T-helper 1 cell treated with Interleukin-12 subunit alpha and Interleukin-12 subunit beta and Interleukin-4 antibody, amounts not matched to agents 30 μg/mL and 1 μg/mL, for 36 hours (primary cell): ENCODE measurements around the gene PPP6R1.

Experiments used
- H3K27ac Mint-ChIP-seq: one replicate; pipeline ENCODE4 v1.8.0; 2021; ENCODE audit warnings: mild to moderate bottlenecking, mixed read lengths
- H3K27me3 Mint-ChIP-seq: one replicate; pipeline ENCODE4 v1.8.0; 2021; ENCODE audit warnings: low read depth, mixed read lengths
- H3K36me3 Mint-ChIP-seq: one replicate; pipeline ENCODE4 v1.8.0; 2021; ENCODE audit warnings: low read depth, mixed read lengths
- H3K4me1 Mint-ChIP-seq: one replicate; pipeline ENCODE4 v1.8.0; 2021; ENCODE audit warnings: low read depth, mixed read lengths
- H3K4me3 Mint-ChIP-seq: one replicate; pipeline ENCODE4 v1.8.0; 2021; ENCODE audit warnings: mild to moderate bottlenecking, moderate library complexity, mixed read lengths
- H3K9me3 Mint-ChIP-seq: one replicate; pipeline ENCODE4 v1.8.0; 2021; ENCODE audit warnings: mixed read lengths

The PPP6R1 gene

DNA sequence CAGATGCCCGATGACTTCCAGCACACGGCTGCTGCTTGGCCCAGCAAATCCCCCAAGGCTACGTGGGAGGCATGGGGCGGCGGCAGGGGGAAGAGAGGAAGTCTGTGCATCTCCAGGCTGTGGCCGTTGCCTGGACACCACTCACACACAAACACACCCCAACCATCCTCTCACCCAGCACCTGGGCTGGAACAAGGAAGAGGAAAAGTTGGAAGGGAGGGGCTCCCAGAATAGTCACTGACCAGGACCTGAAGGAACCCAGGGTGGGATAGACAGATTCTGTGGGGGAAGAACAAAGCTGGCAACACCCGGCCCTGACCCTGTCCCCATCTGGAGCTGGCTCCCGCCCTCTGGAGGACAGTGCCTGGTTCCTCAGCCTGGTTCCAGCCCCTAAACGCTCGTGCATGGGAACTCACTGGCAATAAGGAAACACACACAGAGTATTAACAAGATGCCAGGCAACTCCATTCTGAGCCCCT, 11.2 kb downstream of the PPP6R1 start:
- peaks cover 25% of the 10 kb centered on the region for H3K4me1 Mint-ChIP-seq
- no peak overlapping the region for H3K4me3 Mint-ChIP-seq
- H3K27ac Mint-ChIP-seq = no peak overlapping the region
- H3K36me3 Mint-ChIP-seq = peaks cover 17% of the 10 kb centered on the region
- H3K27me3 Mint-ChIP-seq = no peaks in the 10 kb centered on the region
- H3K9me3 Mint-ChIP-seq = no peaks in the 10 kb centered on the region

GRCh38 chr19:55246462-55247451, 12.1 kb downstream of the PPP6R1 start:
- Mint-ChIP-seq H3K4me3 (no peak overlapping the region), H3K27ac (no peak overlapping the region), H3K27me3 (no peaks in the 10 kb centered on the region), H3K36me3 (peaks cover 19% of the 10 kb centered on the region), H3K4me1 (peaks cover 24% of the 10 kb centered on the region), H3K9me3 (no peaks in the 10 kb centered on the region)

- Mint-ChIP-seq H3K27ac (no peak overlapping the region), H3K36me3 (peaks cover 14% of the 10 kb centered on the region), H3K4me3 (no peak overlapping the region), H3K4me1 (peaks cover 12% of the 10 kb centered on the region), H3K9me3 (no peaks in the 10 kb centered on the region), H3K27me3 (no peaks in the 10 kb centered on the region)
Observed at GRCh38 chr19:55245236-55245904, 13.4 kb downstream of the PPP6R1 start.

GRCh38 chr19:55244004-55244680, 14.7 kb downstream of the PPP6R1 start:
- Mint-ChIP-seq H3K4me1 (peaks cover 10% of the 10 kb centered on the region), H3K27ac (no peak overlapping the region), H3K36me3 (peaks cover 17% of the 10 kb centered on the region), H3K9me3 (no peaks in the 10 kb centered on the region), H3K4me3 (no peak overlapping the region), H3K27me3 (no peaks in the 10 kb centered on the region)

- H3K27ac Mint-ChIP-seq = no peak overlapping the region
- peaks cover 4% of the 10 kb centered on the region for H3K4me1 Mint-ChIP-seq
- H3K36me3 Mint-ChIP-seq = peaks cover 22% of the 10 kb centered on the region
- no peak overlapping the region for H3K4me3 Mint-ChIP-seq
- no peaks in the 10 kb centered on the region for H3K9me3 Mint-ChIP-seq
- no peaks in the 10 kb centered on the region for H3K27me3 Mint-ChIP-seq
Observed at GRCh38 chr19:55242517-55242916, 16.3 kb downstream of the PPP6R1 start.

- no peaks in the 10 kb centered on the region for H3K27me3 Mint-ChIP-seq
- H3K4me3 Mint-ChIP-seq = no peak overlapping the region
- H3K9me3 Mint-ChIP-seq = no peaks in the 10 kb centered on the region
- no peak overlapping the region for H3K27ac Mint-ChIP-seq
- H3K4me1 Mint-ChIP-seq = peaks cover 4% of the 10 kb centered on the region
- H3K36me3 Mint-ChIP-seq = peaks cover 27% of the 10 kb centered on the region
Observed at GRCh38 chr19:55241935-55242464, 16.8 kb downstream of the PPP6R1 start.

DNA sequence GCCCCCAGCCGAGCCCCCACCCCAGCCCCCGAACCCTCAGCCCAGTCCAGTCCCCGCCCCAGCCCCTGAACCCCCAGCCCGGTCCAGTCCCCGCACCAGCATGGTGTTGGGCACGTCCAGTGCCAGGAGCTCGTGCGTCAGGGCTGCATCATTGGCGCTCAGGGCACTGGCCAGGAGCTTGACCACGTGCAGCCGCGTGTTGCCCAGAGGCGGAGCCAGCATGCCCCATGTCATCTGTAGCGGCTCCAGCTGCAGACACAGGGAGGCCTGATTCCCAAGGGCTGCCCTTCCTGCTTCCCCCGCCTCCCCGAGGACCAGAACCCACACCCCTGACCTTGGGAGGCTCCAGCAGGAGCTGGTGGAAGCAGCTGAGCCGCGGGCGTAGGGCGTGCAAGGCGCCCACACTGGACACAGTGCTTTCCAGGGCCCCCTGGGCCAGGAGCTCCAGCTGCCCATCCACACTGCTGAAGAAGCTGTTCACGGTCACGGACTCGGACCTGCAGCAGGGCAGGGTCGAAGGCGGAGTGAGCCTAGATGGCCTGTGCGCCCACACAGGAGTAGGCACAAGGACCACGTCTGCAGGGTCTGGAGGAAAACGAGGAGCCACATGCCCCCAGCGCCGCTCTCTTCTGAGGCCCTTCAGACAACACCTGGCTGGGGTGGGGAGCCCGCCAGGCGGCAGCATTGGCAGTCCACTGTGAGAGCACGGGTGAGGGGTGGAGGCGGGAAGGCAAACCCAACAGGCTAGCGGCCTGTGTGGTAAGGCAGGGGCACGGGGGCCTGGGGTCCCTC, 17.5 kb downstream of the PPP6R1 start:
- no peaks in the 10 kb centered on the region for H3K27me3 Mint-ChIP-seq
- H3K4me3 Mint-ChIP-seq = no peak overlapping the region
- no peak overlapping the region for H3K27ac Mint-ChIP-seq
- peaks cover 4% of the 10 kb centered on the region for H3K4me1 Mint-ChIP-seq
- peaks cover 33% of the 10 kb centered on the region for H3K36me3 Mint-ChIP-seq
- H3K9me3 Mint-ChIP-seq = no peaks in the 10 kb centered on the region

DNA sequence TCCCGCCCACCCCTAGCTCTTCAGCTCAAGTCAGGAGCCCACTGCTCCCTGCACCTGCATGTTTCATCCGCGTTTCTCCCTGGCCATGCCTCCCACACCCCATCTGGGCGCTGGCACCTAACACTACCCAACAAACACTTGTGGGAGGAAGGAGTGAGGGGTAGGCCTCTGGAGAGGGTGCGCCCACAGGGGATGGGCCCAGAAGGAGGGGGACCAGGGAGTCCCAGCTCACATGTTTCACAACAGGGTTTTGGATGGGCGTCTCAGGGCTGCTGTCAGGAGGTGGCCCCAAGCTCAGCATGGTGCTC, 18.1 kb downstream of the PPP6R1 start:
- Mint-ChIP-seq H3K4me1 (peaks cover 2% of the 10 kb centered on the region), H3K9me3 (no peaks in the 10 kb centered on the region), H3K36me3 (peaks cover 39% of the 10 kb centered on the region)

DNA sequence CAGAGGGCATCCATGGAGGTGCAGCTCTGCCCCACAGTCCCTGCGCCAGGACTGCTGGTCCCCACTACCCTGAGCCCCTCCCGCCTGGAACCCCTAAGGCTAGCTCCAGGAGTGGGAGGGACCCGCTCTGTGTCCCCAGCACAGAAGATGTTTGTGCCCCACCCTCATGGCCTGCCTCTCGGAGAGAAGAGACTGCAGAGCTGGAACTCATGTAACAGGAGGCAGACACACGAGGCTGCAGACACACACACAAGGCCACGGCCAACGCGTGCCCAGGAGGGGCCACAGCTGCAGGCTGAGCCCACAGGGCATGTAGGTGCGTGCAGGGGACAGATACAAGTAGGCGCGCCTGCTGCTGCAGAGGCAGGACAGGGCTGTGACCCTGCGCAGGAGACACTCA, 19.8 kb downstream of the PPP6R1 start:
- Mint-ChIP-seq H3K36me3 (peaks cover 46% of the 10 kb centered on the region), H3K27me3 (no peaks in the 10 kb centered on the region), H3K9me3 (no peaks in the 10 kb centered on the region), H3K4me1 (peaks cover 2% of the 10 kb centered on the region), H3K27ac (no peak overlapping the region), H3K4me3 (no peak overlapping the region)

More for the DNA sequence above, 18.1 kb downstream of the PPP6R1 start:
- H3K27me3 Mint-ChIP-seq = no peaks in the 10 kb centered on the region
- H3K27ac Mint-ChIP-seq = no peak overlapping the region
- H3K4me3 Mint-ChIP-seq = no peak overlapping the region

GRCh38 chr19:55238030-55238429, 20.8 kb downstream of the PPP6R1 start:
- H3K9me3 Mint-ChIP-seq = no peaks in the 10 kb centered on the region
- H3K27me3 Mint-ChIP-seq = no peaks in the 10 kb centered on the region
- no peak overlapping the region for H3K27ac Mint-ChIP-seq
- H3K4me3 Mint-ChIP-seq = no peak overlapping the region
- peaks cover 51% of the 10 kb centered on the region for H3K36me3 Mint-ChIP-seq
- peaks cover 2% of the 10 kb centered on the region for H3K4me1 Mint-ChIP-seq

- Mint-ChIP-seq H3K4me3 (no peak overlapping the region), H3K27me3 (no peaks in the 10 kb centered on the region), H3K4me1 (no peaks in the 10 kb centered on the region), H3K9me3 (no peaks in the 10 kb centered on the region), H3K27ac (no peak overlapping the region), H3K36me3 (peaks cover 44% of the 10 kb centered on the region)
Observed at GRCh38 chr19:55232986-55233385, 25.8 kb downstream of the PPP6R1 start.

GRCh38 chr19:55232286-55232602, 26.6 kb downstream of the PPP6R1 start:
- no peak overlapping the region for H3K27ac Mint-ChIP-seq
- no peaks in the 10 kb centered on the region for H3K4me1 Mint-ChIP-seq
- no peak overlapping the region for H3K4me3 Mint-ChIP-seq
- no peaks in the 10 kb centered on the region for H3K9me3 Mint-ChIP-seq
- peaks cover 39% of the 10 kb centered on the region for H3K36me3 Mint-ChIP-seq
- H3K27me3 Mint-ChIP-seq = no peaks in the 10 kb centered on the region

DNA sequence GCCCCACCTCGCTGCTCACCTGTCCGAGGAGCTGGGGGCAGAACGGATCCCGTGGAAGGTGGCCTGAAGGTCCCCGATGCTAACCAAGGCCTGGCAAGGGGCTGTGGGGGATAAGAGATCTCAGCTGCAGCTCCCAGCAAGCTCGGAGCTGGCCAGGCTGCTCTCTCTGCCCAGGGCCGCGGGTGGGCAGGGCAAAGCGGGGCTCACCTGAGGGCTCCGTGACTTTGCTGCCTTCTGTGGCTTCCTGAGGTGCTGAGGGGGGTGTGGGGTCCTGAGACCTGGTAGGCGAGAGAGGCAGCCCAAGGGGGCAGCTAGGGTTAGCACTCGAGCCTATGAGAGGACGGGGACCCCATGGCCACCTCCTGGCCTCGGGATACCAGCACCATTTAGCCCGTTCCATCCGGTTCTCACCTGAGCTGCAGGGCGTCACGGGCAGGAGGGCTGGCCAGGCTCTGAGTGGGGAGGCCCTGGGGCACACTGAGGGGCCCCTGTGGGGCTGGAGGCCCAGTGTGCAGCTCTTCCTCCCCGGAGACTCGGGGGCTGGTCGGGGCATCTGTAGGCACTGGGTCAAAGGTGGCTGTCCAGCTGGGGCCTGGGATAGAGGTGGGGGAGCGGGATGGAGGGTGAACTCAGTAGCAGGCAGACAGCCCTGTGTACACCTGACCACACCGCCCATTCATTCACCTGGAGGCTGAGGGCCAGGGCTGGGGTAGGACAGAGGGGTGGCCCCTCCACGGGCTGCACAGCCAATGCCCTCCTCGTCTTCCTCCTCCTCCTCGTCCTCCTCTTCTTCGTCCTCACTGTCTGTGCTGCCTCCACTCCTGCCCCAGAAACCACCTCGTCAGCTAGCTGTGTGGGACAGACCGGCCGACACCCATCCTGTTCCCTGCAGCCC, 27.2 kb downstream of the PPP6R1 start:
- Mint-ChIP-seq H3K27ac (no peak overlapping the region), H3K9me3 (no peaks in the 10 kb centered on the region), H3K4me1 (no peaks in the 10 kb centered on the region), H3K27me3 (no peaks in the 10 kb centered on the region), H3K36me3 (peaks cover 33% of the 10 kb centered on the region), H3K4me3 (no peak overlapping the region)
